Effector memory CD4-positive, alpha-beta T cell (primary cell): ENCODE measurements around the gene ADSS2.

Experiments used
- DNase-seq, 3 donors: peaks; one replicate each; pipeline ENCODE4 v3.0.0-alpha.2; 2020
- H3K27ac ChIP-seq: 2 replicates; pipeline ENCODE4 v1.7.0; 2013; ENCODE audit warnings: mild to moderate bottlenecking, low read length, moderate library complexity; ENCODE audit not compliant: insufficient read depth, poor library complexity, severe bottlenecking
- H3K27me3 ChIP-seq: replicated peaks from 2 replicates; pipeline ENCODE4 v1.7.0; 2013; ENCODE audit warnings: mild to moderate bottlenecking, low read length; ENCODE audit not compliant: insufficient read depth, control insufficient read depth, poor library complexity, severe bottlenecking
- H3K36me3 ChIP-seq: 2 replicates; pipeline ENCODE4 v1.7.0; 2013; ENCODE audit warnings: mild to moderate bottlenecking, low read length, moderate library complexity; ENCODE audit not compliant: control insufficient read depth, insufficient read depth
- H3K4me1 ChIP-seq: 2 replicates; pipeline ENCODE4 v1.7.0; 2013; ENCODE audit warnings: low read length, mild to moderate bottlenecking; ENCODE audit not compliant: control insufficient read depth, insufficient read depth, poor library complexity, severe bottlenecking
- H3K4me3 ChIP-seq: 2 replicates; pipeline ENCODE4 v1.7.0; 2013; ENCODE audit warnings: low read length, low read depth, mild to moderate bottlenecking; ENCODE audit not compliant: insufficient read depth, poor library complexity, severe bottlenecking
- H3K9me3 ChIP-seq: 2 replicates; pipeline ENCODE4 v1.7.0; 2013; ENCODE audit warnings: mild to moderate bottlenecking, low read length, moderate library complexity; ENCODE audit not compliant: control insufficient read depth

Gene ADSS2

GRCh38 chr1:244429818-244430217 is 21.9 kb downstream of the ADSS2 start:
- Histone ChIP-seq H3K27me3 (no peaks in the 10 kb centered on the region), H3K36me3 (peaks cover 25% of the 10 kb centered on the region), H3K9me3 (no peaks in the 10 kb centered on the region), H3K4me3 (no peak overlapping the region), H3K4me1 (no peaks in the 10 kb centered on the region), H3K27ac (no peak overlapping the region)
- no peak for DNase-seq

- Histone ChIP-seq H3K4me3 (no peak overlapping the region), H3K27ac (no peak overlapping the region), H3K9me3 (no peaks in the 10 kb centered on the region), H3K27me3 (no peaks in the 10 kb centered on the region), H3K36me3 (peaks cover 40% of the 10 kb centered on the region), H3K4me1 (no peaks in the 10 kb centered on the region)
- no peak for DNase-seq
These were observed 24.1 kb downstream of the ADSS2 start for GRCh38 chr1:244427647-244428046.

- no peak for DNase-seq
- Histone ChIP-seq H3K9me3 (no peaks in the 10 kb centered on the region), H3K27me3 (no peaks in the 10 kb centered on the region), H3K4me3 (no peak overlapping the region), H3K4me1 (no peaks in the 10 kb centered on the region), H3K36me3 (peaks cover 32% of the 10 kb centered on the region), H3K27ac (no peak overlapping the region)
These were observed 26.9 kb downstream of the ADSS2 start for GRCh38 chr1:244424649-244425334.

- Histone ChIP-seq H3K4me1 (no peaks in the 10 kb centered on the region), H3K4me3 (no peak overlapping the region), H3K27ac (no peak overlapping the region), H3K9me3 (no peaks in the 10 kb centered on the region), H3K36me3 (peaks cover 52% of the 10 kb centered on the region), H3K27me3 (no peaks in the 10 kb centered on the region)
- DNase-seq: no peak
These were observed 29.5 kb downstream of the ADSS2 start for GRCh38 chr1:244422174-244422573.

GRCh38 chr1:244419024-244419423 is 32.7 kb downstream of the ADSS2 start:
- no peak overlapping the region for H3K27ac ChIP-seq
- no peak for DNase-seq

GRCh38 chr1:244414543-244414942 is 37.2 kb downstream of the ADSS2 start:
- H3K4me3 ChIP-seq: no peak overlapping the region
- DNase-seq: no peak
- no peak overlapping the region for H3K27ac ChIP-seq
- no peaks in the 10 kb centered on the region for H3K27me3 ChIP-seq
- H3K36me3 ChIP-seq: peaks cover 79% of the 10 kb centered on the region
- H3K4me1 ChIP-seq: no peaks in the 10 kb centered on the region
- H3K9me3 ChIP-seq: no peaks in the 10 kb centered on the region

More at GRCh38 chr1:244419024-244419423, 32.7 kb downstream of the ADSS2 start:
- Histone ChIP-seq H3K27me3 (no peaks in the 10 kb centered on the region), H3K4me3 (no peak overlapping the region), H3K4me1 (no peaks in the 10 kb centered on the region), H3K9me3 (no peaks in the 10 kb centered on the region), H3K36me3 (peaks cover 76% of the 10 kb centered on the region)

- H3K36me3 ChIP-seq: peaks cover 81% of the 10 kb centered on the region
- H3K4me3 ChIP-seq: no peak overlapping the region
- no peak for DNase-seq
- H3K9me3 ChIP-seq: no peaks in the 10 kb centered on the region
- no peaks in the 10 kb centered on the region for H3K4me1 ChIP-seq
- H3K27ac ChIP-seq: no peak overlapping the region
- H3K27me3 ChIP-seq: no peaks in the 10 kb centered on the region
These were observed 38.0 kb downstream of the ADSS2 start for GRCh38 chr1:244413736-244414135.

- DNase-seq: no peak
- Histone ChIP-seq H3K27ac (no peak overlapping the region), H3K4me1 (no peaks in the 10 kb centered on the region), H3K27me3 (no peaks in the 10 kb centered on the region), H3K4me3 (no peak overlapping the region), H3K9me3 (no peaks in the 10 kb centered on the region), H3K36me3 (peaks cover 82% of the 10 kb centered on the region)
These were observed 39.5 kb downstream of the ADSS2 start for GRCh38 chr1:244412176-244412575.

- Histone ChIP-seq H3K9me3 (no peaks in the 10 kb centered on the region), H3K27me3 (no peaks in the 10 kb centered on the region), H3K27ac (no peak overlapping the region), H3K36me3 (peaks cover 67% of the 10 kb centered on the region), H3K4me1 (no peaks in the 10 kb centered on the region), H3K4me3 (no peak overlapping the region)
- DNase-seq: no peak
These were observed 42.0 kb downstream of the ADSS2 start for GRCh38 chr1:244409701-244410100.

GRCh38 chr1:244406337-244406736 is 45.4 kb downstream of the ADSS2 start:
- no peaks in the 10 kb centered on the region for H3K4me1 ChIP-seq
- no peak overlapping the region for H3K4me3 ChIP-seq
- H3K27ac ChIP-seq: no peak overlapping the region
- H3K9me3 ChIP-seq: peaks cover 2% of the 10 kb centered on the region
- H3K27me3 ChIP-seq: no peaks in the 10 kb centered on the region
- DNase-seq: no peak
- H3K36me3 ChIP-seq: peaks cover 57% of the 10 kb centered on the region
